WTC11 (cell line): ENCODE results near the gene HOXA1. TPM values are rescaled to one million over a fixed set of nuclear protein-coding genes. Genes with fewer than 3 reads are reported as not detected.

Experiments used
- ATAC-seq: fragments of 200-7000 bp; cut with Tn5 transposase; 2 replicates; pipeline ENCODE4 v1.10.0; 2021; ENCODE audit warnings: mild to moderate bottlenecking, moderate library complexity
- CTCF ChIA-PET: fragments of 300-600 bp; sonication (Branson Sonifier 250); formaldehyde crosslinking; loops from one replicate; lab custom pipeline; 2021; ENCODE audit warnings: antibody characterized with exemption; lab: Charles Lee
- POLR2A ChIA-PET: fragments of 350-600 bp; sonication (Branson Sonifier 250); formaldehyde crosslinking; loops from one replicate; lab custom pipeline; 2021; ENCODE audit warnings: antibody characterized with exemption; lab: Charles Lee
- DNase-seq: peaks from one replicate; pipeline ENCODE4 v3.0.0; 2021; ENCODE audit warnings: low spot score
- H3K27ac Mint-ChIP-seq: 2 replicates; pipeline ENCODE4 v1.8.0; 2021; ENCODE audit warnings: mixed read lengths
- H3K27me3 Mint-ChIP-seq: 2 replicates; pipeline ENCODE4 v1.8.0; 2021; ENCODE audit warnings: low read depth, mild to moderate bottlenecking, moderate library complexity, mixed read lengths
- H3K36me3 Mint-ChIP-seq: 2 replicates; pipeline ENCODE4 v1.8.0; 2021; ENCODE audit warnings: mixed read lengths
- H3K4me1 Mint-ChIP-seq: 2 replicates; pipeline ENCODE4 v1.8.0; 2022; ENCODE audit warnings: mixed read lengths
- H3K4me3 Mint-ChIP-seq: 2 replicates; pipeline ENCODE4 v1.8.0; 2021; ENCODE audit warnings: mild to moderate bottlenecking, moderate library complexity, mixed read lengths
- H3K9me3 Mint-ChIP-seq: 2 replicates; pipeline ENCODE4 v1.8.0; 2021; ENCODE audit warnings: mixed read lengths
- CDX4 ChIP-seq: fragments of 250-450 bp; sonication (Bioruptor Pico); IDR thresholded peaks from 2 replicates; pipeline ENCODE4 v1.9.0; 2021; ENCODE audit warnings: moderate library complexity, mild to moderate bottlenecking, inconsistent platforms, borderline replicate concordance
- FOXP1 ChIP-seq: sonication (generic); formaldehyde crosslinking; IDR thresholded peaks from 2 replicates; pipeline ENCODE4 v1.8.0; 2022; ENCODE audit warnings: missing genetic modification reagents, mild to moderate bottlenecking, moderate library complexity, borderline replicate concordance
- IRF2 ChIP-seq: sonication (generic); formaldehyde crosslinking; IDR thresholded peaks from 2 replicates; pipeline ENCODE4 v1.8.0; 2022; ENCODE audit warnings: low read depth, missing genetic modification reagents, borderline replicate concordance
- JAZF1 ChIP-seq: fragments of 250-450 bp; sonication (Bioruptor Pico); IDR thresholded peaks from 2 replicates; pipeline ENCODE4 v1.9.0; 2021; ENCODE audit warnings: moderate library complexity, mild to moderate bottlenecking, inconsistent platforms
- SMAD4 ChIP-seq: sonication (generic); formaldehyde crosslinking; IDR thresholded peaks from 2 replicates; pipeline ENCODE4 v1.8.0; 2022; ENCODE audit warnings: mild to moderate bottlenecking, missing genetic modification reagents
- SP1 ChIP-seq: sonication (generic); formaldehyde crosslinking; conservative IDR thresholded peaks from 2 replicates; pipeline ENCODE4 v1.8.1; 2022; ENCODE audit warnings: missing genetic modification reagents
- TCF7 ChIP-seq: sonication (generic); formaldehyde crosslinking; IDR thresholded peaks from 2 replicates; pipeline ENCODE4 v1.8.0; 2022; ENCODE audit warnings: mild to moderate bottlenecking, low read depth, missing genetic modification reagents, moderate library complexity
- TEAD1 ChIP-seq: sonication (generic); formaldehyde crosslinking; IDR thresholded peaks from 2 replicates; pipeline ENCODE4 v1.8.0; 2022; ENCODE audit warnings: mild to moderate bottlenecking, missing genetic modification reagents
- USF1 ChIP-seq: sonication (generic); formaldehyde crosslinking; IDR thresholded peaks from 2 replicates; pipeline ENCODE4 v1.8.0; 2022; ENCODE audit warnings: mild to moderate bottlenecking, missing genetic modification reagents
- ZNF263 ChIP-seq: sonication (generic); formaldehyde crosslinking; IDR thresholded peaks from 2 replicates; pipeline ENCODE4 v1.8.1; 2022; ENCODE audit warnings: low read depth, mild to moderate bottlenecking, moderate library complexity, missing genetic modification reagents
- ZNF423 ChIP-seq: fragments of 250-450 bp; sonication (Bioruptor Pico); IDR thresholded peaks from 2 replicates; pipeline ENCODE4 v2.1.2; 2022; ENCODE audit warnings: mild to moderate bottlenecking, moderate library complexity
- total RNA-seq: library from RNA; stranded (reverse); gene quantifications from 3 replicates; pipeline ENCODE4 v1.2.3, GENCODE V29; 2021
- TF ChIP-seq, protein P1 (sequence below): sonication (generic); formaldehyde crosslinking; IDR thresholded peaks from 2 replicates; pipeline ENCODE4 v1.8.0; 2022; ENCODE audit warnings: missing genetic modification reagents
- TF ChIP-seq, protein P2 (sequence below): fragments of 200-600 bp; IDR thresholded peaks from 2 replicates; pipeline ENCODE4 v1.8.0; 2022; ENCODE audit warnings: antibody characterized with exemption
- TF ChIP-seq, protein P3 (sequence below): sonication (generic); formaldehyde crosslinking; IDR thresholded peaks from 2 replicates; pipeline ENCODE4 v1.8.0; 2023; ENCODE audit warnings: mild to moderate bottlenecking, missing genetic modification reagents
- TF ChIP-seq, protein P4 (sequence below): sonication (generic); formaldehyde crosslinking; IDR thresholded peaks from 2 replicates; pipeline ENCODE4 v1.8.1; 2022; ENCODE audit warnings: missing genetic modification reagents, borderline replicate concordance

The HOXA1 gene
- total RNA-seq, 1 experiment from 2014 or later, result not detected

- peaks cover 6% of the 10 kb centered on the region for H3K36me3 Mint-ChIP-seq
- DNase-seq (no peak), ATAC-seq (no peak)
- H3K27me3 Mint-ChIP-seq, result peaks cover 100% of the 10 kb centered on the region
- ChIA-PET CTCF (interaction anchor here (0.8 to 2.7 kb wide), 10 partner anchors 14 to 239 kb away, joined by 3 to 10 read pairs (median 4); partner anchors contain the start of genes HOXA5 and SKAP2), POLR2A (interaction anchor here (0.6 to 0.9 kb wide), 2 partner anchors 61 to 64 kb away, joined by 3 to 4 read pairs; no protein-coding TSS in a partner anchor)
- H3K4me3 Mint-ChIP-seq, result peak overlapping the region; percentile 76
- TF ChIP-seq TCF7 (CRISPR knock-in tag), result no peak
- no peak for TF ChIP-seq JAZF1
- TF ChIP-seq SP1 (CRISPR knock-in tag), result 0 out of 2 replicates have a peak, but pooled peaks have one; percentile 4
- TF ChIP-seq, protein P1, sequence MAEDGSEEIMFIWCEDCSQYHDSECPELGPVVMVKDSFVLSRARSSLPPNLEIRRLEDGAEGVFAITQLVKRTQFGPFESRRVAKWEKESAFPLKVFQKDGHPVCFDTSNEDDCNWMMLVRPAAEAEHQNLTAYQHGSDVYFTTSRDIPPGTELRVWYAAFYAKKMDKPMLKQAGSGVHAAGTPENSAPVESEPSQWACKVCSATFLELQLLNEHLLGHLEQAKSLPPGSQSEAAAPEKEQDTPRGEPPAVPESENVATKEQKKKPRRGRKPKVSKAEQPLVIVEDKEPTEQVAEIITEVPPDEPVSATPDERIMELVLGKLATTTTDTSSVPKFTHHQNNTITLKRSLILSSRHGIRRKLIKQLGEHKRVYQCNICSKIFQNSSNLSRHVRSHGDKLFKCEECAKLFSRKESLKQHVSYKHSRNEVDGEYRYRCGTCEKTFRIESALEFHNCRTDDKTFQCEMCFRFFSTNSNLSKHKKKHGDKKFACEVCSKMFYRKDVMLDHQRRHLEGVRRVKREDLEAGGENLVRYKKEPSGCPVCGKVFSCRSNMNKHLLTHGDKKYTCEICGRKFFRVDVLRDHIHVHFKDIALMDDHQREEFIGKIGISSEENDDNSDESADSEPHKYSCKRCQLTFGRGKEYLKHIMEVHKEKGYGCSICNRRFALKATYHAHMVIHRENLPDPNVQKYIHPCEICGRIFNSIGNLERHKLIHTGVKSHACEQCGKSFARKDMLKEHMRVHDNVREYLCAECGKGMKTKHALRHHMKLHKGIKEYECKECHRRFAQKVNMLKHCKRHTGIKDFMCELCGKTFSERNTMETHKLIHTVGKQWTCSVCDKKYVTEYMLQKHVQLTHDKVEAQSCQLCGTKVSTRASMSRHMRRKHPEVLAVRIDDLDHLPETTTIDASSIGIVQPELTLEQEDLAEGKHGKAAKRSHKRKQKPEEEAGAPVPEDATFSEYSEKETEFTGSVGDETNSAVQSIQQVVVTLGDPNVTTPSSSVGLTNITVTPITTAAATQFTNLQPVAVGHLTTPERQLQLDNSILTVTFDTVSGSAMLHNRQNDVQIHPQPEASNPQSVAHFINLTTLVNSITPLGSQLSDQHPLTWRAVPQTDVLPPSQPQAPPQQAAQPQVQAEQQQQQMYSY (CRISPR knock-in tag), result no peak
- no peak for TF ChIP-seq CDX4 (CRISPR knock-in tag)
- H3K27ac Mint-ChIP-seq, result no peak overlapping the region
- H3K4me1 Mint-ChIP-seq, result peaks cover 69% of the 10 kb centered on the region
- H3K9me3 Mint-ChIP-seq, result no peaks in the 10 kb centered on the region
These were observed 1.1 kb upstream of the HOXA1 start for GRCh38 chr7:27096768-27097514.

GRCh38 chr7:27095050-27095896, 527 bp downstream of the HOXA1 start:
- no peak overlapping the region for H3K27ac Mint-ChIP-seq
- no peaks in the 10 kb centered on the region for H3K9me3 Mint-ChIP-seq
- H3K4me3 Mint-ChIP-seq, result peak overlapping the region; percentile 76
- ChIA-PET CTCF (interaction anchor here (0.8 to 2.7 kb wide), 7 partner anchors 14 to 237 kb away, joined by 3 to 10 read pairs (median 3); partner anchors contain the start of gene SKAP2), POLR2A (no interaction called here)
- peaks cover 100% of the 10 kb centered on the region for H3K27me3 Mint-ChIP-seq
- DNase-seq (no peak), ATAC-seq (peak; percentile 10)
- H3K36me3 Mint-ChIP-seq, result peaks cover 6% of the 10 kb centered on the region
- no peak for TF ChIP-seq IRF2 (CRISPR knock-in tag)
- no peak for TF ChIP-seq ZNF263
- TF ChIP-seq, protein P2, sequence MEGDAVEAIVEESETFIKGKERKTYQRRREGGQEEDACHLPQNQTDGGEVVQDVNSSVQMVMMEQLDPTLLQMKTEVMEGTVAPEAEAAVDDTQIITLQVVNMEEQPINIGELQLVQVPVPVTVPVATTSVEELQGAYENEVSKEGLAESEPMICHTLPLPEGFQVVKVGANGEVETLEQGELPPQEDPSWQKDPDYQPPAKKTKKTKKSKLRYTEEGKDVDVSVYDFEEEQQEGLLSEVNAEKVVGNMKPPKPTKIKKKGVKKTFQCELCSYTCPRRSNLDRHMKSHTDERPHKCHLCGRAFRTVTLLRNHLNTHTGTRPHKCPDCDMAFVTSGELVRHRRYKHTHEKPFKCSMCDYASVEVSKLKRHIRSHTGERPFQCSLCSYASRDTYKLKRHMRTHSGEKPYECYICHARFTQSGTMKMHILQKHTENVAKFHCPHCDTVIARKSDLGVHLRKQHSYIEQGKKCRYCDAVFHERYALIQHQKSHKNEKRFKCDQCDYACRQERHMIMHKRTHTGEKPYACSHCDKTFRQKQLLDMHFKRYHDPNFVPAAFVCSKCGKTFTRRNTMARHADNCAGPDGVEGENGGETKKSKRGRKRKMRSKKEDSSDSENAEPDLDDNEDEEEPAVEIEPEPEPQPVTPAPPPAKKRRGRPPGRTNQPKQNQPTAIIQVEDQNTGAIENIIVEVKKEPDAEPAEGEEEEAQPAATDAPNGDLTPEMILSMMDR, result no peak
- no peak for TF ChIP-seq ZNF423 (CRISPR knock-in tag)
- TF ChIP-seq, protein P1 (CRISPR knock-in tag), result no peak
- no peak for TF ChIP-seq TEAD1 (CRISPR knock-in tag)
- TF ChIP-seq FOXP1 (CRISPR knock-in tag), result no peak
- no peak for TF ChIP-seq SMAD4 (CRISPR knock-in tag)
- TF ChIP-seq, protein P3, sequence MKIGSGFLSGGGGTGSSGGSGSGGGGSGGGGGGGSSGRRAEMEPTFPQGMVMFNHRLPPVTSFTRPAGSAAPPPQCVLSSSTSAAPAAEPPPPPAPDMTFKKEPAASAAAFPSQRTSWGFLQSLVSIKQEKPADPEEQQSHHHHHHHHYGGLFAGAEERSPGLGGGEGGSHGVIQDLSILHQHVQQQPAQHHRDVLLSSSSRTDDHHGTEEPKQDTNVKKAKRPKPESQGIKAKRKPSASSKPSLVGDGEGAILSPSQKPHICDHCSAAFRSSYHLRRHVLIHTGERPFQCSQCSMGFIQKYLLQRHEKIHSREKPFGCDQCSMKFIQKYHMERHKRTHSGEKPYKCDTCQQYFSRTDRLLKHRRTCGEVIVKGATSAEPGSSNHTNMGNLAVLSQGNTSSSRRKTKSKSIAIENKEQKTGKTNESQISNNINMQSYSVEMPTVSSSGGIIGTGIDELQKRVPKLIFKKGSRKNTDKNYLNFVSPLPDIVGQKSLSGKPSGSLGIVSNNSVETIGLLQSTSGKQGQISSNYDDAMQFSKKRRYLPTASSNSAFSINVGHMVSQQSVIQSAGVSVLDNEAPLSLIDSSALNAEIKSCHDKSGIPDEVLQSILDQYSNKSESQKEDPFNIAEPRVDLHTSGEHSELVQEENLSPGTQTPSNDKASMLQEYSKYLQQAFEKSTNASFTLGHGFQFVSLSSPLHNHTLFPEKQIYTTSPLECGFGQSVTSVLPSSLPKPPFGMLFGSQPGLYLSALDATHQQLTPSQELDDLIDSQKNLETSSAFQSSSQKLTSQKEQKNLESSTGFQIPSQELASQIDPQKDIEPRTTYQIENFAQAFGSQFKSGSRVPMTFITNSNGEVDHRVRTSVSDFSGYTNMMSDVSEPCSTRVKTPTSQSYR (CRISPR knock-in tag), result no peak
- TF ChIP-seq, protein P4, sequence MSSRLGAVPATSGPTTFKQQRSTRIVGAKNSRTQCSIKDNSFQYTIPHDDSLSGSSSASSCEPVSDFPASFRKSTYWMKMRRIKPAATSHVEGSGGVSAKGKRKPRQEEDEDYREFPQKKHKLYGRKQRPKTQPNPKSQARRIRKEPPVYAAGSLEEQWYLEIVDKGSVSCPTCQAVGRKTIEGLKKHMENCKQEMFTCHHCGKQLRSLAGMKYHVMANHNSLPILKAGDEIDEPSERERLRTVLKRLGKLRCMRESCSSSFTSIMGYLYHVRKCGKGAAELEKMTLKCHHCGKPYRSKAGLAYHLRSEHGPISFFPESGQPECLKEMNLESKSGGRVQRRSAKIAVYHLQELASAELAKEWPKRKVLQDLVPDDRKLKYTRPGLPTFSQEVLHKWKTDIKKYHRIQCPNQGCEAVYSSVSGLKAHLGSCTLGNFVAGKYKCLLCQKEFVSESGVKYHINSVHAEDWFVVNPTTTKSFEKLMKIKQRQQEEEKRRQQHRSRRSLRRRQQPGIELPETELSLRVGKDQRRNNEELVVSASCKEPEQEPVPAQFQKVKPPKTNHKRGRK (CRISPR knock-in tag), result no peak
- TF ChIP-seq USF1 (CRISPR knock-in tag), result no peak
- H3K4me1 Mint-ChIP-seq, result peaks cover 69% of the 10 kb centered on the region
